ENCODE data around the gene ACBD3. TPM values are rescaled to one million over a fixed set of nuclear protein-coding genes. Genes with fewer than 3 reads are reported as not detected.

The ACBD3 gene
- total and polyA plus RNA-seq, 2 of the 8 experiments (the other 6 are each of a cell fraction or from before 2014, with no cell fraction given): 8.4 to 29.4 TPM

DNA sequence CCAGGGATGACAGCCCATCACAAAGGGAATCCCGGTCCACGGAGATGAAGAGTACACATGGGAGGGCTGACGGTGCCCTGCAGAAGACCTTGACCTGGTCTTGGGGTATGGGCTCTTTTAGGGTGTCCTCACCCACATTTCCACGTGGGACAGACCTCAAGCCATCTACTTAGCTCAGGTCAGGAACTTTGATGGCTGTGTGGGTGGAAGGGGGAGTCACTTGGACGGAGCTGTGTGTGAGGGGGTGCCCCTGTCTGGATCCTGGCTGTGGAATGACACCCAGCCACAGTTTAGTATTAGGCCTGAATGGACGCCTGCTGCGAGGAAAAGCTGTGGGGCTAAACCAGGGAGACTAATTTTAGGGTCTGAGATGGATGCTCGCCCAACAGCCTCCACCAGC is 26.0 kb upstream of the ACBD3 start:
- no peaks in the 10 kb centered on the region for H3K9me3 ChIP-seq (ENCODE audit: insufficient read depth in 2 of 2, low read depth in 1 of 2, low read length in 1 of 2)
- no peak overlapping the region for H3K14ac ChIP-seq (ENCODE audit: insufficient read length)
- no peaks in the 10 kb centered on the region for H3K79me1 ChIP-seq (ENCODE audit: low read depth, low read length)
- H3K23ac ChIP-seq (ENCODE audit: insufficient read length): no peak overlapping the region
- no peak overlapping the region for H4K5ac ChIP-seq (ENCODE audit: insufficient read length, low read depth, low read length)
- DNase-seq (ENCODE audit: low read depth in 1 of 2, low spot score in 2 of 2) (no peak), FAIRE-seq (no peak)
- no peak overlapping the region for H2BK15ac ChIP-seq (ENCODE audit: low read length)
- no peak overlapping the region for H3K4me2 ChIP-seq (ENCODE audit: insufficient read depth in 1 of 2, low read depth in 2 of 2, low read length in 2 of 2)
- H3K79me2 ChIP-seq (ENCODE audit: control insufficient read depth in 1 of 2, insufficient read depth in 2 of 2, low read length in 2 of 2): no peaks in the 10 kb centered on the region
- no peak overlapping the region for H3K56ac ChIP-seq (replicated peaks; ENCODE audit: insufficient read length, low read depth, low read length)
- H3K18ac ChIP-seq (ENCODE audit: extremely low read depth, low read length): peak overlapping the region; percentile 40; the same call in 1 of the 2 replicates
- 84% methylated on average over 8 of the region's 8 CpGs; no CpG with 5 or more reads in 1 of the 2 experiments for WGBS, 2 experiments (ENCODE audit: extremely low coverage in 1 of 2, insufficient coverage in 1 of 2, insufficient read length in 1 of 2, insufficient replicate concordance in 2 of 2, low coverage in 1 of 2, low lambda C conversion rate in 2 of 2, missing lambda C conversion rate in 1 of 2)
- no peak overlapping the region for H4K91ac ChIP-seq (replicated peaks; ENCODE audit: insufficient read length, low read length)
- no peak overlapping the region for H2BK120ac ChIP-seq (replicated peaks; ENCODE audit: low read depth, low read length)
- no peak overlapping the region for H3K4ac ChIP-seq (replicated peaks; ENCODE audit: insufficient read length, low read depth, low read length)
- H2AFZ ChIP-seq (ENCODE audit: low read length): no peak overlapping the region
- peaks cover 0 to 4% (median 1%) of the 10 kb centered on the region in 4 experiments; a peak in 2 of 7 replicates for H3K27me3 ChIP-seq (replicated peaks in 1 of 4; ENCODE audit: control insufficient read depth in 3 of 4, extremely low read depth in 1 of 4, insufficient read depth in 3 of 4, low read length in 3 of 4)
- H3K36me3 ChIP-seq (ENCODE audit: control insufficient read depth in 2 of 4, insufficient read depth in 4 of 4, low read length in 3 of 4): no peaks in the 10 kb centered on the region
- no peak overlapping the region for H3K27ac ChIP-seq (ENCODE audit: low read depth, low read length)
- no peak overlapping the region for H2AK5ac ChIP-seq (ENCODE audit: low read depth, low read length)
- H2BK12ac ChIP-seq (ENCODE audit: low read depth, low read length): peak overlapping the region; percentile 3; the same call in 1 of the 2 replicates
- CTCF ChIA-PET (ENCODE audit: partially characterized antibody): interaction anchor here (1.2 to 6.3 kb wide), 5 partner anchors 10 to 39 kb away, joined by 3 to 39 read pairs (median 11); partner anchors contain the start of gene MIXL1
- H3K4me1 ChIP-seq (replicated peaks in 1 of 4; ENCODE audit: control insufficient read depth in 3 of 4, insufficient read depth in 4 of 4, low read length in 3 of 4): peaks cover 2 to 19% (median 8%) of the 10 kb centered on the region in 4 experiments
- H2BK5ac ChIP-seq (ENCODE audit: low read depth, low read length): no peak overlapping the region; the same call in 1 of the 2 replicates
- 0 out of 2 replicates have a peak overlapping the region, but pooled peaks have one; percentile 6 for H2BK20ac ChIP-seq (ENCODE audit: low read length)
- POLR2A ChIA-PET (ENCODE audit: partially characterized antibody): interaction anchor here (0.6 kb wide), 1 partner anchor 16 kb away, joined by 4 read pairs; no protein-coding TSS in a partner anchor
- no peak overlapping the region for H3K9ac ChIP-seq (replicated peaks in 1 of 4; ENCODE audit: extremely low read depth in 1 of 4, low read depth in 3 of 4, low read length in 3 of 4)
- no peaks in the 10 kb centered on the region for H3K23me2 ChIP-seq (ENCODE audit: low read depth, low read length)
- H4K20me1 ChIP-seq (replicated peaks in 1 of 2; ENCODE audit: control insufficient read depth in 1 of 2, insufficient read depth in 2 of 2, low read length in 2 of 2): no peaks in the 10 kb centered on the region
- no peak overlapping the region for H4K8ac ChIP-seq (ENCODE audit: extremely low read depth, insufficient read depth, low read length)
- H3K4me3 ChIP-seq (ENCODE audit: extremely low read depth in 1 of 4, insufficient read depth in 2 of 4, low read depth in 3 of 4, low read length in 4 of 4): no peak overlapping the region
- TF ChIP-seq ASH2L (IDR thresholded peaks at IDR 0.05; ENCODE audit: low read length) (no peak), CTBP2 (IDR thresholded peaks at IDR 0.05; ENCODE audit: borderline replicate concordance, insufficient read depth, insufficient read length, low read length) (no peak), RXRA (IDR thresholded peaks at IDR 0.05; ENCODE audit: insufficient read depth, low read depth, low read length) (no peak), EGR1 (IDR thresholded peaks at IDR 0.05; ENCODE audit: borderline replicate concordance, low read depth, low read length) (no peak), SIRT6 (IDR thresholded peaks at IDR 0.05; ENCODE audit: low read length) (no peak), CBX5 (IDR thresholded peaks at IDR 0.05; ENCODE audit: low read depth, low read length) (no peak)
- TF ChIP-seq, protein P1, sequence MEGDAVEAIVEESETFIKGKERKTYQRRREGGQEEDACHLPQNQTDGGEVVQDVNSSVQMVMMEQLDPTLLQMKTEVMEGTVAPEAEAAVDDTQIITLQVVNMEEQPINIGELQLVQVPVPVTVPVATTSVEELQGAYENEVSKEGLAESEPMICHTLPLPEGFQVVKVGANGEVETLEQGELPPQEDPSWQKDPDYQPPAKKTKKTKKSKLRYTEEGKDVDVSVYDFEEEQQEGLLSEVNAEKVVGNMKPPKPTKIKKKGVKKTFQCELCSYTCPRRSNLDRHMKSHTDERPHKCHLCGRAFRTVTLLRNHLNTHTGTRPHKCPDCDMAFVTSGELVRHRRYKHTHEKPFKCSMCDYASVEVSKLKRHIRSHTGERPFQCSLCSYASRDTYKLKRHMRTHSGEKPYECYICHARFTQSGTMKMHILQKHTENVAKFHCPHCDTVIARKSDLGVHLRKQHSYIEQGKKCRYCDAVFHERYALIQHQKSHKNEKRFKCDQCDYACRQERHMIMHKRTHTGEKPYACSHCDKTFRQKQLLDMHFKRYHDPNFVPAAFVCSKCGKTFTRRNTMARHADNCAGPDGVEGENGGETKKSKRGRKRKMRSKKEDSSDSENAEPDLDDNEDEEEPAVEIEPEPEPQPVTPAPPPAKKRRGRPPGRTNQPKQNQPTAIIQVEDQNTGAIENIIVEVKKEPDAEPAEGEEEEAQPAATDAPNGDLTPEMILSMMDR (IDR thresholded peaks at IDR 0.05; ENCODE audit: control extremely low read depth in 1 of 3, insufficient read depth in 1 of 3, low read depth in 1 of 3, low read length in 3 of 3): no peak
- TF ChIP-seq, protein P2, sequence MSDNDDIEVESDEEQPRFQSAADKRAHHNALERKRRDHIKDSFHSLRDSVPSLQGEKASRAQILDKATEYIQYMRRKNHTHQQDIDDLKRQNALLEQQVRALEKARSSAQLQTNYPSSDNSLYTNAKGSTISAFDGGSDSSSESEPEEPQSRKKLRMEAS (IDR thresholded peaks at IDR 0.05): no peak
- TF ChIP-seq, protein P3, sequence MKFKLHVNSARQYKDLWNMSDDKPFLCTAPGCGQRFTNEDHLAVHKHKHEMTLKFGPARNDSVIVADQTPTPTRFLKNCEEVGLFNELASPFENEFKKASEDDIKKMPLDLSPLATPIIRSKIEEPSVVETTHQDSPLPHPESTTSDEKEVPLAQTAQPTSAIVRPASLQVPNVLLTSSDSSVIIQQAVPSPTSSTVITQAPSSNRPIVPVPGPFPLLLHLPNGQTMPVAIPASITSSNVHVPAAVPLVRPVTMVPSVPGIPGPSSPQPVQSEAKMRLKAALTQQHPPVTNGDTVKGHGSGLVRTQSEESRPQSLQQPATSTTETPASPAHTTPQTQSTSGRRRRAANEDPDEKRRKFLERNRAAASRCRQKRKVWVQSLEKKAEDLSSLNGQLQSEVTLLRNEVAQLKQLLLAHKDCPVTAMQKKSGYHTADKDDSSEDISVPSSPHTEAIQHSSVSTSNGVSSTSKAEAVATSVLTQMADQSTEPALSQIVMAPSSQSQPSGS (IDR thresholded peaks at IDR 0.05; ENCODE audit: low read length): no peak
